Muscle of leg (tissue), 11 donors: ENCODE results near the gene XIRP1. TPM values are rescaled to one million over a fixed set of nuclear protein-coding genes. Genes with fewer than 3 reads are reported as not detected.
A peak's percentile ranks its signal among the peaks of the same experiment; 100 is the strongest.

Experiments
- DNase-seq: peaks from one replicate; pipeline ENCODE4 v3.0.0; 2013
- H3K27ac ChIP-seq: one replicate; pipeline ENCODE4 v1.5.1; 2013; ENCODE audit warnings: mild to moderate bottlenecking, low read length, control low read depth
- H3K27me3 ChIP-seq: one replicate; pipeline ENCODE4 v1.6.1; 2013; ENCODE audit warnings: low read length; ENCODE audit not compliant: control insufficient read depth, insufficient read depth
- H3K36me3 ChIP-seq: one replicate; pipeline ENCODE4 v1.6.1; 2013; ENCODE audit warnings: low read length; ENCODE audit not compliant: control insufficient read depth, insufficient read depth
- H3K4me1 ChIP-seq: one replicate; pipeline ENCODE4 v1.6.1; 2013; ENCODE audit warnings: low read length; ENCODE audit not compliant: control insufficient read depth, insufficient read depth
- H3K4me3 ChIP-seq: one replicate; pipeline ENCODE4 v1.5.1; 2013; ENCODE audit warnings: low read length, control low read depth
- H3K9me3 ChIP-seq: replicated peaks from 2 replicates; pipeline ENCODE4 v1.6.1; 2013; ENCODE audit warnings: low read depth, low read length; ENCODE audit not compliant: control insufficient read depth
- WGBS: methylation state at CpG from one replicate; pipeline ENCODE4 v1.1.5; 2013; ENCODE audit warnings: missing lambda C conversion rate; ENCODE audit not compliant: insufficient coverage; 5-methylcytosine and 5-hydroxymethylcytosine counted together
- polyA plus RNA-seq, 8 donors: library from polyadenylated mRNA; unstranded; fragments of 120-200 nt; gene quantifications; one replicate each; pipeline versions ENCODE4 v1.2.1 to v1.2.3, GENCODE V29; 2013; ENCODE audit warnings: inconsistent platforms in 1 of 8, low replicate concordance in 1 of 8; ENCODE audit not compliant: insufficient read length in 8 of 8, insufficient read depth in 1 of 8
- total RNA-seq: library from RNA; stranded (reverse); fragments of 120-200 nt; gene quantifications from one replicate; pipeline ENCODE4 v1.2.4, GENCODE V29; 2013

Gene XIRP1
- total and polyA plus RNA-seq, 9 donors = 79.4 to 271 (median 145) TPM

DNA sequence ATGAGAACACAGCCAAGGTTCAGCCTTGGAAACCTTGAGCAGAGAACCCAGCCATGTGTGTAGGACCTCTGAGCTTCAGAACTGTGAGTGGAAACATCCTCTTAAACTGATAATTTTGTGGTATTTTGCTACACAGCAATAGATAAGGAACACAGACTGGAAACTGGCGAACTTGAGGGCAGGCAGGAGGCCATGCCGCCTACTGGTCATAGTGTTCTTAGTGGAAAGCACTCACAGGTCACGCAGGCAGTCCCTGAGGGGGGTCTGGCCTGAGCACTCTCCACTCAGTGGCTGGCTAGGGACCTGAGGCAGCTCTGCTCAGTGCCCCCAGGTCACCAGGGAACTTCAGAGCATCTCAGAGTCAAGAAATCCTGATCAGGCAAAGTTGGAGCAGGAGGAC, 9.7 kb upstream of the XIRP1 start:
- no peaks in the 10 kb centered on the region for H3K4me1 ChIP-seq
- 82% methylated on average over 3 of the region's 3 CpGs for WGBS
- H3K4me3 ChIP-seq = no peak overlapping the region
- H3K27me3 ChIP-seq = peaks cover 8% of the 10 kb centered on the region
- H3K36me3 ChIP-seq = no peaks in the 10 kb centered on the region
- DNase-seq = no peak
- H3K27ac ChIP-seq = no peak overlapping the region
- peaks cover 2% of the 10 kb centered on the region for H3K9me3 ChIP-seq

DNA sequence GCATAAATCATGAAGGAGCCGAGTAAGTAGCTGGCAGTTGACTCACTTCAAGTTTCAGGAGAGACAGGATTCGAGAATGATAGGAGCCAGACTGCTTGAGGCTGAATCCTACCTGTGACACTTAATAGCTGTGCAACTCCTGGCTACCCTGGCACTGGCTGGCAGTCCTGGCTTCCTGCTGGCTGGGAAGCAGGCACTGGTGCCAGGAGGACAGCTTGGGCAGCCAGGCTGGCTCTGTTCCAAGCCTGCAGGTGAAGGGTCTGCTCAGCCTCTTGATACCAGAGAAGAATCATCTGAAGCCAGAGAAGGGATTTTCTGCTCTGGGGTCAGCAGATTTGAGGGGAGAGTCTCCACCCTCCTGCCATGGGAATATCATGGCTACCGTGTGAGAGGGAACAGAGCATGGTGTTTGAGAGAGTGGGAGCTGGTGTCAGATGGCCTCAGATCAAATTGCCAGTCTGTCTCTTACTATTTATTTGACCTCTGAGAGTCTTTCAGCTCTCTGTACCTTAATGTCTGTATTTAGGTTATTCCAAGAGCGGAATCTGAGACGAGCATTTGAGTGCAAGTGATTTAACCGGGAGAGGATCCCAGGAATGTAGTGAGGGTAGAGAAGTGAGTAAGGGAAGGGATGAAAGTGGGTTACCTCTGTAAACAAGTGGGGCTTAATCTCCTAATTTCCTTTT, 4.4 kb upstream of the XIRP1 start:
- Histone ChIP-seq H3K27ac (peak overlapping the region; percentile 70), H3K4me3 (no peak overlapping the region), H3K9me3 (no peaks in the 10 kb centered on the region), H3K27me3 (no peaks in the 10 kb centered on the region), H3K4me1 (peaks cover 29% of the 10 kb centered on the region), H3K36me3 (no peaks in the 10 kb centered on the region)
- peak; percentile 54 for DNase-seq
- WGBS = 29% methylated on average over 6 of the region's 6 CpGs

DNA sequence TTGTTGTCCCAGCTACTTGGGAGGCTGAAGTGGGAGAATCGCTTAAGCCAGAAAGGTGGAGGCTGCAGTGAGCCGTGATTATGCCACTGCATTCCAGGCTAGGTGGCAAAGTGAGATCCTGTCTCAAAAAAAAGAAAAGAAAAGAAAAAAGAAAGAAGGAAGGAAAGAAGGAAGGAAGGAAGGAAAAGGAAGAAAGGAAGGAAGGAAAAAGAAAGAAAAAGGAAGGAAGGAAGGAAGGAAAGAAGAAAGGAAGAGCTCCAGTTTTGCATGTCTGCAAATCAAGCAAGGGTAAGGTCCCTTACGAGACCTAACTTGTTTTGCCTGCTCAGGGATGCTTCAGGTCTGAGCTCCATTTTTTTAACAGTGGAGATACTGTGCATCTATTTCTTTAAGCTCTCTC, 3.6 kb upstream of the XIRP1 start:
- Histone ChIP-seq H3K4me3 (no peak overlapping the region), H3K27ac (no peak overlapping the region), H3K9me3 (no peaks in the 10 kb centered on the region), H3K27me3 (no peaks in the 10 kb centered on the region), H3K36me3 (no peaks in the 10 kb centered on the region), H3K4me1 (peaks cover 29% of the 10 kb centered on the region)
- 83% methylated on average over 2 of the region's 3 CpGs for WGBS
- no peak for DNase-seq

DNA sequence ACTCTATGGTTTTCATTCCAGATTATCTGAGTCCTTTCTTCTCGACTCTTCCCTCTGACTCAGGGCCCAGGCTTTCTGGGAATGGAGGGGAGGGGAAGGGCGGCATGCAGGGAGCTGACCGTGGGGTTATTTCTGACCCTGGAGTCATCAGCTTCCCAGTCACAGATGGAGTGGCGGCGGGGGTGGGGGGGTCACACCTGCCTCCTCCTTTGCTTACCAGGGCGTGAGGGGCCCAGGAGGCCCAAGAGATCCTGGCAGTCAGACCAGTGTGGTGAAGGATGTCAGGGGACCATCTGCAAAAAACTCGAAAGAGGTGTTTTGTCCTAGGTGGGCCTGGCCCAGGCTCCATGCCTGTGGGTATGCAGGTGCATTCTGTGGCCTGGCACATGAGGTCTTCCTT, 996 bp upstream of the XIRP1 start:
- Histone ChIP-seq H3K4me3 (no peak overlapping the region), H3K4me1 (peaks cover 48% of the 10 kb centered on the region)

DNA sequence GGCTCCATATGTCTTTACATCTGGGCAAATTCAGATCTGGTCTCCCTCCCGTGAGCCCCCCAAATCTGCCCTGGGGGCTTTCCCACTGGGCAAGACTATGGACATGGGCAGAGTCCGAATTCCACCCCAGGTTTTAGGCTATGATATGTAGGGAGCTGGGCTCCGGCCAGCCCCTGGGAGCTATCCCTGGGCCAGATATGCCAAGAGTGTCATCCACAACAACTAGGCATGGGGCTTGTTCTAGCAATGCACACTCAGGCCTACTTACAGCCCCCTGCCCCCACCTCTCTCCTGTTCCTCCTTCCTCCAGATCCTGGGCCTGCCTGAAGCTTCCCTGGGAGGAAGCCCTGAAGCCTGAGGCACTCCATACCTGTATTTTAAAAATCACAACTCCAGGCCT, 622 bp downstream of the XIRP1 start:
- DNase-seq = no peak
- Histone ChIP-seq H3K4me3 (peak overlapping the region; percentile 46), H3K36me3 (peaks cover 22% of the 10 kb centered on the region), H3K27me3 (no peaks in the 10 kb centered on the region), H3K4me1 (peaks cover 51% of the 10 kb centered on the region), H3K9me3 (no peaks in the 10 kb centered on the region), H3K27ac (peak overlapping the region; percentile 92)
- WGBS = 79% methylated on average over 3 of the region's 3 CpGs

More for the DNA sequence above, 996 bp upstream of the XIRP1 start:
- H3K27ac ChIP-seq = peak overlapping the region; percentile 94
- 75% methylated on average over 1 of the region's 7 CpGs for WGBS
- H3K9me3 ChIP-seq = no peaks in the 10 kb centered on the region
- H3K27me3 ChIP-seq = no peaks in the 10 kb centered on the region
- peaks cover 10% of the 10 kb centered on the region for H3K36me3 ChIP-seq
- peak; percentile 74 for DNase-seq

DNA sequence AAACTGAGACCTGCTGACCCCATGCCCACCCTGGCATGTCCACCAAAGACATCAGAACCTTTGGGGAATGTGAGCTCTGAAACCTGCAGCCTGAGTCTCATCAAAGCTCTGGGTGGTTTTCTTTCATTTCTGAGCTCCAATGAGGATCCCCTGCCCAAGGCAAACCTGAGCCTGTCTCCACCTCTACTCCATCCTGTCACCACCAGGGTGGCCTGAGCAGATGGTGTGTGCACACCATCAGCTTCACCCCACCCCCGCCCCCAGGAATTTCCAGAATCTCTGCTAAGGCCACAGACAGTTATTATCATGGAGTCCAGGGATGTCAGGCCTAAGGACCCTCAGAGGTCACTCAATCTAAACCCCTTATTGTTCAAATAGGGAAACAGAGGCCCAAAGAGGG, 1.3 kb downstream of the XIRP1 start:
- no CpG with 5 or more reads among the region's 1 CpG for WGBS
- DNase-seq = peak; percentile 30
- H3K27me3 ChIP-seq = no peaks in the 10 kb centered on the region
- no peaks in the 10 kb centered on the region for H3K9me3 ChIP-seq
- peak overlapping the region; percentile 92 for H3K27ac ChIP-seq
- peaks cover 28% of the 10 kb centered on the region for H3K36me3 ChIP-seq
- peaks cover 51% of the 10 kb centered on the region for H3K4me1 ChIP-seq
- peak overlapping the region; percentile 46 for H3K4me3 ChIP-seq

DNA sequence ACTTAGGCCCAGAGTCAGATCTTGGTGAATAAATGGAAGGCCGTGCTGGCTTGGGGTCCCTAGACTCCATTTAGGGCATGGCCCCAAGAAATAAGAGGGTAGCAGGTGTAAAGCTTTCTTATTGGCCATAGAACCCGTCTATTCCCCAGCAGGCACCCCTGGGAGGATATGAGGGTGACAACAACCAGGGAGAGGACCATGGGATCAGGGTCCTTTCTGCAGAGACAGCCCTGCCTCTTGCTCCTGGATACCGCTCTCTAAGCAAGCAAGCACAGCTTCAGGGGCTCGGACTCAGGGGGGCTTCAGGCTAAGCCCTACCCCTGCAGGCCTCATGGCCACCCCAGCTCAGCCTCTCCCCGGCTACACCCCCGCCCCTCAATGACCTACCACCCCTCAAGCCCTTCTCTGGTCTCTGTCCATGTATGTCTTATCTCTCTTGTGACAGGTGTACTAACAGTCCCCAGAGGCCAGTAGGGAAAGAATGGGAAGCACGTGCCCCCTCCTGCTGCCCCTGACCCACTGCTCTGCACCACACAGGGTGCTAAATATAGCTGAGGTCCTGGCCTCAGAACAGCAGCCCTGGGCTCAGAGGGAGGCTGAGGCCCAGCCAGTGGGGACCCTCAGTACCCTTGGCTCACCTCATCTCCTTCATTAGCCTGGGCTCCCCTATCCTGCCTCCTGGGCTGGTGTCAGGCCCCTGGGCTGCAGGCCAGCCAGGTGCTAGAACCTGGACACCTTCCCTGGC, 1.9 kb downstream of the XIRP1 start:
- peak; percentile 36 for DNase-seq
- H3K4me1 ChIP-seq = peaks cover 57% of the 10 kb centered on the region
- H3K27ac ChIP-seq = peak overlapping the region; percentile 92
- H3K9me3 ChIP-seq = no peaks in the 10 kb centered on the region
- peaks cover 33% of the 10 kb centered on the region for H3K36me3 ChIP-seq
- no peaks in the 10 kb centered on the region for H3K27me3 ChIP-seq
- WGBS = 64% methylated on average over 4 of the region's 7 CpGs
- peak overlapping the region; percentile 46 for H3K4me3 ChIP-seq

DNA sequence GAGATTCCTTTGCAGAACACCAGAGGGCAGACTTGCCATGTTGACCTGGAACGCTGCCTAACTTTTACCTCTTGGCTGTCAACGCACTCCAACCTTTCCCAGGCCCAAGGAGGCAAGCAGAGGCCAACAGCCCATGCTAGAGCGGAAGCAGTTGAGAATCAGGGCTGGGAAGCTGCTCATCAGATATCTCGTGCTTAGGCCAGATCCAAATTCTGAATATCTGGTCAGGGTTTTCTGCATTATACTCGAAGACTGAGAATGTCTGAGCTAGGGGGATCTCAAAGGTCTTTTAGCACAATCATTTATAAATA, 2.5 kb downstream of the XIRP1 start:
- H3K9me3 ChIP-seq = no peaks in the 10 kb centered on the region
- peak overlapping the region; percentile 46 for H3K4me3 ChIP-seq
- H3K27me3 ChIP-seq = no peaks in the 10 kb centered on the region
- peak overlapping the region; percentile 92 for H3K27ac ChIP-seq
- peaks cover 36% of the 10 kb centered on the region for H3K36me3 ChIP-seq
- 23% methylated on average over 4 of the region's 5 CpGs for WGBS
- H3K4me1 ChIP-seq = peaks cover 60% of the 10 kb centered on the region
- DNase-seq = peak; percentile 65

DNA sequence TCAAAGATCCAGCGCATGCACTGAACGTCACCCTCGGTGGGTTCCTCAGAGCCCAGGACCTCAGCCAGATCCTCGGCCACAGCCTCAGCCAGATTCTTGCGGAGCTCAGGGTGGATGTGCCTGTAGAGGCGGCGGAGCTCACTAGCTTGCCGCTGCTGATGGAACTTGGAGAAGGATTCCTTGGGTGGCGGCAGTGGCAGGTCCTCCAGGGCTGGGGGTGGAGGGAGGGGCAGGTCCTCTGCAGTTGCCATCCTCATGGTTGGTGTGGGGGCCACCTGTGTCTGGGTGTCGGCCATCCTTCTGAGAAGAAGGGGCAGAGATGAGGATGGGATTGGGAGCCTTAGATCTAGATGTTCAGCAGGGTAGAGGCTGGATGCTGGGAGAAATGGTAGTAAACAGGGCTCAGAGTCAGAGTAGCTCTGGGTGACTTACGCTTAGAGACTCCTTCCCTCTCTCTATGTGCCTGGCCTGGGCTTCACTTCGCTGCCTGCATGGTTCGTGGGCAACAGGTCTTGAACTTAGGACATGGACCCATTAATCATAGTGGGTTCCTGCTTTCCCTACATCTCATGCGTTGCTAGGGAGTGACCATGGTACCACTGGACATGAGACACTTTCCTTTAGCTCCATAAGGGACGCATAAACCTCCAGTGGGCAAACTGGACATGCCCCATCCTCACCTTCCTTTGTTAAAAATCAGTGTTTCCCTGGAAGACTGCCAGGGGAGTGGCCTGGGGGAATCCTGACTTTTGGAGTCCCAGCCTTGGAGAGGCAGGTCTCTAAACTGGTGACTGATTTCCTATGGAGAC, 3.0 kb downstream of the XIRP1 start:
- 75% methylated on average over 15 of the region's 15 CpGs for WGBS
- Histone ChIP-seq H3K9me3 (no peaks in the 10 kb centered on the region), H3K27ac (no peak overlapping the region), H3K27me3 (no peaks in the 10 kb centered on the region), H3K36me3 (peaks cover 41% of the 10 kb centered on the region), H3K4me1 (peaks cover 66% of the 10 kb centered on the region), H3K4me3 (peak overlapping the region; percentile 46)
- no peak for DNase-seq
